GM12874 (cell line): ENCODE results near the gene B3GAT1.

Source experiments
- CTCF ChIP-seq: IDR thresholded peaks from 2 replicates; pipeline ENCODE4 v1.5.1; 2011; ENCODE audit warnings: low read depth, mild to moderate bottlenecking, control low read depth, low read length, moderate library complexity; ENCODE audit not compliant: insufficient read depth

Gene B3GAT1

DNA sequence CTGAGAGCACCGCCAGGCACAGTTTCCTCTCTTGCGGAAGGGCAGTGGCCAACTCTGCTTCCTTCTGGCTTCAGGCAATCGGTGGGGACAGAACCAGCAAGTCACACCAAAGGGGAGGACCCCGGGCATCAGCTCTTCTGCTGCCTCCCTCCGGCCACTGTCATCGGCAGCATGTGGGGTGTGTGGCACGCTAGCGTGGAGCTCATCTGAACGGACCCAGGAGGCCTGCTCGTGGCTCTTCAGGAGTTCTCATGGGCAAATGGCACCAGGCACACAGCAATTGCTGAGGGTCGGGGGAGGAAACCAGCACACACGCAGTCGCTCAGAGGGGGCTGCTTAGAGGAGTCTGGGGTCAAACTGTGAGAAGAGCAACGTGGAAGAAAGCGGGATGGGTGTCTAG lies 26.9 kb downstream of the B3GAT1 start:
- TF ChIP-seq CTCF, result no peak

DNA sequence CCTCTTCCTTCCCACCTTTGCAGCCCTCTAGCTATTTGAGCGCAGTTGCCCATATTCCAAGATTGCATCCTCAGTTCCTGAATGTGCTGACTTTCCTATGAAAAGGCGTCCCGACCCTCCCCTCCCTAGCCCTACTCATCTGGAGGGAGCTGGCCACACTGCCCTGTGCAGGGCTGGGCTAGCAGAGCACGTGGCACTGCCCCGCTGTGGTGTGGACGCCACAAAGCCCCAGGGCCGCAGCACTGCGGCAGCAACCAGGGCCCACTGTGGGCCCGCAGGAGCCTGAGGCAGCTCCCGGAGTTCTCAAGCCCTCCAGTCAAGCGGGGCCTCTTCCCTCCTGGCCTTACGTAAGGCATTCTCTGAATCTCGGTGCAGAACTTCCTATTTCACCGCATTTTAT lies 27.6 kb downstream of the B3GAT1 start:
- no peak for TF ChIP-seq CTCF

GRCh38 chr11:134383576-134384221 lies 28.3 kb downstream of the B3GAT1 start:
- no peak for TF ChIP-seq CTCF

GRCh38 chr11:134382830-134383229 lies 29.2 kb downstream of the B3GAT1 start:
- no peak for TF ChIP-seq CTCF

DNA sequence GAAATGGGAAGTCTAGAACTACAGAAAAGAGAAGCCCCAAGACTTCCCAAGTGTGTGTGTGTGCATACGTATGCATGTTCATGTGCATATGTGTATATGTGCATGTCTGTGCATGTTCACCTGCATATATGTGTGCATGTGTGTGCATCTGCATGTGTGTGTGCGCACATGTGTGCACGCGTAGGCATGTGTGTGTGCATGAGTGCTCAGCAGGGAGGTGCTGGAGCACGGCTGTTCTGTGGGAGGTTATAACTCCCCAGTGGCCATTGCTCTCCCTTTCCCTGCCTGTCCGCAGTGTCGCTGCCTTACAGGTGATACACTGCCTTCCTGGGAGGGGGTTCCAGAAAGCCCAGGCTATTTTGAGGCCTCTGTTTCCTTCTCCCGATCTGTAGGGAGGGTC lies 29.8 kb downstream of the B3GAT1 start:
- no peak for TF ChIP-seq CTCF

GRCh38 chr11:134380785-134381184 lies 31.3 kb downstream of the B3GAT1 start:
- TF ChIP-seq CTCF, result no peak

DNA sequence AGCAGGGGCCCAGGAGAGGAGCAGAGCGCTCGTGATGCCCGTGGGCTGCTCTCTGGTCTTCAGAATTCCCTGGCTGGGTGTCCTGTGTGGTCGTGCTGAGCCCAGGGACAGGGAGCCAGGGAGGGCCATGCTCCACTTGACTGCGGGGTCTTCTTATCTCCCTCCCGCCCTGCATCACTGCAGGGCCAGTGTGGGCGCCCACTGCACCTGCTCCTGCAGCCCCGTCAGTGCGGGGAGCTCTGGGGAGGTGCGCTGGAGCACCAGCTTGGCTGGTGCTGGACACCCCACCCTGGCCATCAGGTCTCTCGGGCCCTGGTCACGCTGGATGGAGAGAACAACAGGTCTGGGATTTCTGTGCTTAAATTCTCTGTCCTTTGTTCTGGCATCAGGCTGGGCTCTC lies 31.8 kb downstream of the B3GAT1 start:
- no peak for TF ChIP-seq CTCF
